IPS-NIHi7 (cell line): ENCODE data around the gene PNKP.

Experiments used
- DNase-seq: peaks from one replicate; pipeline ENCODE4 v3.0.0; 2012; ENCODE audit warnings: mixed read lengths; ENCODE audit errors: extremely low spot score

Gene PNKP

GRCh38 chr19:49860336-49861102, 6.9 kb downstream of the PNKP start:
- no peak for DNase-seq

DNA sequence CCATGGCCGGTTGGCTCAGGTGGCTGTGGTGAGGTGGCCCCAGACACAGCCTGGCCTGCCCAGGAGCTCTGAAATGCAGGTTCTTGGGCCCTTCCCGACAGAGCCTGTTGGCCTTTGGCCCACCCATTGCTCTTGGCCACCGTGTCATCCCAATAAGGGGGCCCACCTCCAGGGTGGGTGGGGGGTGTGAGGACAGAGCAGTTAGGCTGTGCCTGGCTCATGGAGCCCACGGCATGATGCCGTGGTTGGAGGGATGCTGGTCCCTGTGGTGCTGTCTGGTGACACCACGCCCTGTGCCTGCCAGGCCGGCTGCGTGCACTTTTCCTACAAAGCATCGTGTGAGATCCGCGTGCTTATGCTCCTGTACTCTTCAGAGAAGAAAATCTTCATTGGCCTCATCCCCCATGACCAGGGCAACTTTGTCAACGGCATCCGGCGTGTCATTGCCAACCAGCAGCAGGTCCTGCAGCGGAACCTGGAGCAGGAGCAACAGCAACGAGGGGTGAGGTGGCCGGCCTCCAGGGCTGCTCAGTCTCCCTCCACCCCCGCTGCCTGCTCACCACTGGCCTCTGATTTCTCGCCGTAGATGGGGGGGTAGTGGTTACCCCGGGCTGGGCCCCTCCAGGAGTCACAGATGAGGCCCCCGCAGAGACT, 7.6 kb downstream of the PNKP start:
- no peak for DNase-seq

DNA sequence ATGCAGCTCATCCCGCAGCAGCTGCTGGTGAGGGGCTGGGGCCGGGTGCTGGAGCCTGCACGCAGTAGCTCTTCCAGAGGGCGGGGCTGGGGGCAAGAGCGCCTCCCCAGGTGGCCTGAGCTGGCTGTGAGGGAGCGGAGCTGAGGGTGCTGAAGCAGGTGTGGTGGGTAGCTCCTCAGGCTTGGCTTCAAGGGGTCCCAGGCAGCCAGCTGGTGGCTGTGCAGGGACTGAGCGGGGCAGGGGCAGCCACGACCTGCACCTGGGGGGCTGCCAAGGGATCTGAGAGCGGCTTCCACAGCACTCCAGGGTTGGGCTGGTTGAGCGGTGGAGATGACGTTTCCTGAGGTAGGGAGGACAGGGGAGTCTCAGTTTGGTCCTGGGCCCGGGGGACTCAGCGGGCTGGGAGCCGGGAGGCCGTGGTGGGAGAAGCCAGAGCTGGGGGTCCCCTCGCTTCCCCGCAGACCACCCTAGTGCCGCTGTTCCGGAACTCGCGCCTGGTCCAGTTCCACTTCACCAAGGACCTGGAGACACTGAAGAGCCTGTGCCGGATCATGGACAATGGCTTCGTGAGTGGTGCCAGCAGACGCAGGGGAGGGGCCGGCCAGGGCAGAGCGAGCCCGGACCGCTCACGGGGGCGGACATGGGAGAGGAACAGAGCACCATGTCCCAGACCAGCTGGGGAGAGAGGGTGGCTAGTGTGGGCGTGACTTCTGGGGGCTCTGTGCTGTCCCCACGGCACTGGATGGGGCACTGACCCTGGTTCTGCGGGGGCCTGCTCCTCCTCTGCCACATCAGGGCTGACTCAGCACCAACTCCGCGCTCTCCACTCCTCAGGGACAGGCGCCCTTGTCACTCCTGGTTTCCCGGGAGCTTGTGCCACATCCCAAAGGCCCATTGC, 9.0 kb downstream of the PNKP start:
- no peak for DNase-seq

DNA sequence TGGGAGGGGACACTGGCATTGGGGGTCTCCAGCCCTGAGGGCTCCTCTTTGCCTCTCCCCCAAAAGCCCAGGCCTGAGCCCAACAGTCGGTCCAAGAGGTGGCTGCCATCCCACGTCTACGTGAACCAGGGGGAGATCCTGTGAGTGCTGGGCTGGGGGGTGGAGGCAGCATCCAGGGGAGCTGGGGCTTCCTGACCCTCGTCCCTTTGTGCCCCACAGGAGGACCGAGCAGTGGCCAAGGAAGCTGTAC, 9.6 kb downstream of the PNKP start:
- DNase-seq = no peak

DNA sequence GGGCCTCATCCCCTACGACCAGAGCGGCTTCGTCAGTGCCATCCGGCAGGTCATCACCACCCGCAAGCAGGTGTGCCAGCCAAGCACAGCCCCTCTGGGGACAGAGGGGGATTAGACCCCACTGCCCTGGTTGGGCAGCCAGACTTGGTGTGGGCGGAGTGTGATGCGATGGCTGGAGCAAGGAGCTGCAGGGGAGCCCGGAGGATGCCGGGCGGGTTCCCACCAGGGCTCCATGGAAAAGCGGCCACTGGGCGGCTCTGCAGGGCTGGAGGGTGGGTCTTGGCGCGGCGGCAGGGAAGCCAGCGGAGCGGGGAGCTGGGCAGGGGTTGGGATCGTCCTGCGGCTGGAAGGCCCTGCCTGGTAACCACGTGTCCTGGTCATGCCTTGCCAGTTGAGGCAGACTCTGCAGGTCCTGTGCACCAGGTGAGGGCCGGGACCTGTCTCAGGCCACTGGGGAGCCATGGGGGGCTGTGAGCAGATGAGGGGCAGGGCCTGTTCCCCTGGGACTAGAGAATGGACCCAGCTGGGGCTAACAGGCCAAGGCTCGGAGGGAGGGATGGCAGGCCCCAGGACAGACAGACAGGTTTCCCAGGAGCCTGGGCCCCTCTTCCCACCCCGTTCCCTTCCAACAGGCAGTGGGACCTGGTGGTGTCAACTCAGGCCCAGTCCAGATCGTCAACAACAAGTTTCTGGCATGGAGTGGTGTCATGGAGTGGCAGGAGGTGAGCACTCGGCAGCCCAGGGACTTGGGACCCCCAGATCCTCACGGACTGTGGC, 10.1 kb downstream of the PNKP start:
- DNase-seq = no peak

- DNase-seq = no peak
Measured at GRCh38 chr19:49856574-49857021, 10.8 kb downstream of the PNKP start.

GRCh38 chr19:49855676-49856573, 11.5 kb downstream of the PNKP start:
- DNase-seq = no peak

DNA sequence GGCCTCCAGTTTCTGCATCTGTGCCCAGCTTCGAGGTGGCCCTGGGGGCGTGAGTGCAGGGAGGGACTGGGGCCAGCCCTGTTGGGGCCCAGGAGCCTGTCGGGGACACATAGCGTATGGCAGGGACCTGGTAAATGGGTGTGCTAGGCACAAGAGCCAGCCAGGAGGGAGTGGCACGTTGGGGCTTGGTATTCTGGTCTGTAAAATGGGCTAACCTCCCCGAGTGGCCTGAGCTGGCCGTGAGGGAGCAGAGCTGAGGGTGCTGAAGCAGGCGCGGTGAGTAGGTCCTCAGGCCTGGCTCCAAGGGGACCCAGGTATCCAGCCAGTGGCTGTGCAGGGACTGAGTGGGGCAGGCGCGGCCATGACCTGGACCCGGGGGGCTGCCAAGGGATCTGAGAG, 12.1 kb downstream of the PNKP start:
- no peak for DNase-seq

DNA sequence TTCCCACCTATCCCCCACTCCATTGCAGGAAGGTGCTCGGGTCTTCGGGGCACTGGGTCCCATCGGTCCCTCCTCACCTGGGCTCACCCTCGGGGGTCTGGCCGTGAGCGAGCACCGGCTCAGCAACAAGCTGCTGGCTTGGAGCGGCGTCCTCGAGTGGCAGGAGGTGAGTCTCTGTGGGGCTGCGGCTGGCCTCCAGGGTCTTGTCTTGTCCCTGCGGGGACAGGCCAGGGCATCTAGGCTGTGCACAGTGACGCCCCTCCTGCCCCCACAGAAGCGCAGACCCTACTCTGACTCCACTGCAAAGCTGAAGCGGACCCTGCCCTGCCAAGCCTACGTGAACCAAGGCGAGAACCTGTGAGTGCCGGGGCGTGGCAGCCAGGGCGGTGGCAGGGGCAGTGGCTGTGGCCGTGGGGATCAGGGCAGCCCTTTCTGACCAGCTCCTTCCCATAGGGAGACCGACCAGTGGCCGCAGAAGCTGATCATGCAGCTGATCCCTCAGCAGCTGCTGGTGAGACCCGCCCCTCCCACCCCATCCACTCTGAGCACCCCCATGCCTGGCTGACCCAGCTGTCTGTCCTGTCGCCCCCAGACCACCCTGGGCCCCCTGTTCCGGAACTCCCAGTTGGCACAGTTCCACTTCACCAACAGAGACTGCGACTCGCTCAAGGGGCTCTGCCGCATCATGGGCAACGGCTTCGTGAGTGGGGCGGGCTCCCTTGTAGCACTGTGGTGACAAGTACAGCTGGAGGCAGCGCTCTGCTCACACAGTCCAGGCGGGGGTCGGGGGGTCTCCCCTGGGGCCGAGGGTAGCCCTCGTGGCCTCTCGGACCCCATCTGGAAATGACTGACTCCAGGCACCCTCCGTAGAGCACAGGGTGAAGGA, 12.8 kb downstream of the PNKP start:
- DNase-seq = no peak

DNA sequence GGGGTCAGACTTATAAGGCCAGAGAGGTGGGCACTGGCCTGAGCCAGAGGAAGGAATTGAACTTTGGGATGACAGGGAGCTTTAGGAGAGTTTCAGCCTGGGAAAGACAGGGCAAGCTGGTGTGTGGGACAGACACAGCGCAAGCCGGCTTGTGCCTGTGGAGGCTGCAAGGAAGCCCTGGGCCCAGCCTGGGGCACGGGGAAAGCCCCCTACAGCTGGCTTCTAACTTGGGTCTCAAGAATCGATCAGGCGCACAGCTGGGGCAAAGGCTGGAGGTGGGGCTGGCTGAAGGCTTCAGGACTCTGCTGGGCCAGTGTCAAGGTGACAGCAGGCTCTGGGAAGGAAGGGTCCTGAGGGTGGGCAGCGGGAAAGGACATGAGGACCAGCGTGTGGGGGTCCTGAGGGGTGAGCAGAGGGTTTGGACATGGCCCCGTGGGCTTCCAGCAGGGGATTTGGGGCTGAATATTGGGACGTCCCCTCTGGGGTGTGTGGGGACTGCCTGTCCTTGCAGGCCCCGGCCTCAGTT, 13.5 kb downstream of the PNKP start:
- no peak for DNase-seq

DNA sequence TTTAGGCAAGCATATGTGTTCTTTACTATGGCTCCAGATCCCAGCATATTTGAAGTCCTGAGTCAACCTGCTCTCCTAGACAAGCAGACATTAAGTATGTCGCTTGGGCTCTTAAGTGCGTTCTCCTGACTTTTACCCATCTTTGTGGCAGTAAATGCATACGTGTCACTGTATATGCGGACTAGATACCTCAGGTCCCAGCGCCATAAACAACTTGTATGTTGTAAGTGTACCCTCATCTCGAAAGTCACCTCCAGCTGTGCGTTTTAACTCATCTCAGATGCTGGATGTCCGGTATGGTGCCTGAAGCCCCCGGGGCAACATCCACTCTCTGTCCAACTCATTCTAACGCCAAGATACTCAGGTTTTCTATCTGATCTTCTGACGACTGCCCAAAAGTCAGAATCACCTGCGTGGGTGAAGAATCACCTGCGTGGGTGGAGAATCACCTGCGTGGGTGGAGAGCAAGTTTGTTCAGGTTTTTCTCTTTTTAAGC, 14.7 kb downstream of the PNKP start:
- DNase-seq = no peak

- peak; percentile 77 for DNase-seq
Measured at GRCh38 chr19:49851456-49852259, 15.7 kb downstream of the PNKP start.

DNA sequence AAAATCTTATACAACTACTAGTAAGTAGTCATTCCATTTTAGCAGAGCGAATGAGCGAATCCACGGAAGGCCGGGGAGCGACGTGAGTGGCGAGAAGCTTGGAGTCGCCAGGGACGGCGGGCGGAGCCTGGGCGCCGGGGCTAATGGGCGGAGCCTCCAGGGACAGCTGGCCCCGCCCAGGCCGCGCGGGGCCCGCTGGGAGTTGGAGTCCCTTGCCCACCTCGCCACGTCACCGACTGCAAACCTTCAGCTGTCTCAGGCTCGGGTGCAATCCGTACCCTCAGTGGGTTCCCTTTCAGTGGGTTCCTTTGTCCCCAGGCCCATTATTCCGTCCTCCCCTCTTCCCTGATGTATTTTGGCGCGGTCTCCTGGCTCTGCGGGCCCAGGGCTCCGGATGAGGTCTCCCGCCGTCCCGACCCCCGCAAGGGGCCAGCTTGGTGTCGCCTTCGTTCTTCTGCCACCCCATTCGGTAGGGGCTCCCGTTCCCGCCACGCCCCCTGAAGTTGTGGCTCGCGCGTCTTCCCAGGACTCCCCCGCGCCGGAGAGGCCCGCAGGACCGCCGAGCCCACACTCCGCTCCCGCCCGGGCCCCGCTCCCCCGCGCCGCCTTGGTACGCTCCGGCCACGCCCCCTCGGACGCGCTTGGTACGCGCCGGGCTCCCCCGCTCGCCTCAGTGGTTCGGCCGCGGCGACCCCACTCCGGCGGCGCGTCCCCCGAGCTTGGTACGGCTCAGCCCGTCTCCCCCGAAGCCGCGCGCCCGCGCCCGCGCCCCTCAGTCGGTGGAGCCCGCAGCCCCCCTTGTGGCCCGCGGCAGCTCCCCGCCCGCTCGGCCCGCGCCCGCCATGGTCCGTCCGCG, 16.7 kb downstream of the PNKP start, which contains the start of gene PTOV1:
Gene PTOV1 (plus strand): TSS at position 673 of the 856 bp plus-strand sequence.
- DNase-seq = peak; percentile 99

DNA sequence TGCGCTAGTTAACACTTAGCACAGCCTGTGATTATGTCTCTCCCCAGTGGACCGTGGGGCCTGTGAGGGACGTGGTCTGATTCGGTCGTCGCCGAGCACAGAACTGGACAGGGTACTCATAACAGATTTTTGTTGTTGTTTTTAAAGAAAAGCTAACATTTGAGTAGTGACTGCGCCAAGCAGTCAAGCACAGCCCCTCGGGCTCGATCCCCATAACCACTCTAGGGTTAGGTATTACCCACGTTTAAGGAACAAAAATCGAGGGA, 17.2 kb downstream of the PNKP start:
- no peak for DNase-seq

GRCh38 chr19:49849433-49850220, 17.7 kb downstream of the PNKP start:
- DNase-seq = no peak

DNA sequence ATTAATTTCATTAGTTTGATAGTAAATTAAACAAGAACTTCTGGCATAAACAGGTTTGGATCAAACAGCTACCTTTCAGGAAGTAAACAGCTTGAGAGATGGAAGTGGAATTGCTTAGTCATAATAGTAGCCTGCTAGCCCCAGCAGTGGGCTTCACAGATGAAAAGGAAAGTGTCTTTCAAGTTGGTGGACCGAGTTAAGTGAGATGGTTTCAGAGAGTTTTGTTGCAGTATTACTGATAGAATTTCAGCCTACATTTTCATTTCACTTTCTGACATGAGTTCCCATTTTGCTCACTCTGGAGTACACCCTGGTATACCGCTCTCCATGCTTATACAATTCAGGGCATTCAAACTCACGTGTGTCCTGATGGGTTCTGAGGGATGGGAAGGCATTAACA, 18.4 kb downstream of the PNKP start:
- DNase-seq = no peak
